Cardiac muscle cell (in vitro differentiated cells and primary cell): ENCODE results near the gene SLC35F2. TPM values are rescaled to one million over a fixed set of nuclear protein-coding genes. Genes with fewer than 3 reads are reported as not detected.

Experiments
- DNase-seq, 2 donors: peaks; one replicate each; pipeline versions ENCODE4 v3.0.0 to v3.0.0-alpha.2; 2010 to 2017; ENCODE audit warnings: low read depth in 1 of 2, low spot score in 1 of 2
- H3K27ac ChIP-seq: fragments of 200-600 bp; sonication (generic); 2 replicates; pipeline ENCODE4 v1.5.1; 2016
- H3K27me3 ChIP-seq: fragments of 200-600 bp; sonication (generic); 2 replicates; pipeline ENCODE4 v1.6.0; 2016; ENCODE audit warnings: control low read depth
- H3K36me3 ChIP-seq: fragments of 200-600 bp; sonication (generic); 2 replicates; pipeline ENCODE4 v1.5.1; 2016; ENCODE audit warnings: control low read depth
- H3K4me1 ChIP-seq: fragments of 200-600 bp; sonication (generic); 2 replicates; pipeline ENCODE4 v1.8.1; 2017; ENCODE audit warnings: low read depth, mild to moderate bottlenecking, mixed run types
- H3K4me3 ChIP-seq: fragments of 200-600 bp; sonication (generic); 2 replicates; pipeline ENCODE4 v1.5.1; 2016; ENCODE audit warnings: mild to moderate bottlenecking
- H3K9me3 ChIP-seq: fragments of 200-600 bp; sonication (generic); 2 replicates; pipeline ENCODE4 v1.5.1; 2017; ENCODE audit warnings: low read depth, mild to moderate bottlenecking, control low read depth
- polyA plus RNA-seq: library from polyadenylated mRNA; unstranded; fragments of >200 nt; fragmentation: Nextera tagmentation; extraction: Ambion mirVana; gene quantifications from 2 replicates; pipeline ENCODE4 v1.2.1, GENCODE V29; 2016
- total RNA-seq: library from RNA; depleted of rRNA; stranded (reverse); fragments of >200 nt; gene quantifications from 2 replicates; pipeline ENCODE4 v1.2.3, GENCODE V29; 2016
- TF ChIP-seq, protein P1 (sequence below): IDR thresholded peaks from 2 replicates; pipeline ENCODE4 v1.5.1; 2012; ENCODE audit warnings: low read depth, mild to moderate bottlenecking, low read length

Gene SLC35F2
- total and polyA plus RNA-seq, 2 experiments from 2014 or later = 6.9 to 10.1 TPM

GRCh38 chr11:107821199-107821927, 37.2 kb downstream of the SLC35F2 start:
- peak in 1 of 2 donors; percentile 25 for DNase-seq
- Histone ChIP-seq H3K4me1 (no peaks in the 10 kb centered on the region), H3K4me3 (no peak overlapping the region), H3K27me3 (no peaks in the 10 kb centered on the region), H3K9me3 (no peaks in the 10 kb centered on the region), H3K27ac (no peak overlapping the region), H3K36me3 (no peaks in the 10 kb centered on the region)
- TF ChIP-seq, protein P1, sequence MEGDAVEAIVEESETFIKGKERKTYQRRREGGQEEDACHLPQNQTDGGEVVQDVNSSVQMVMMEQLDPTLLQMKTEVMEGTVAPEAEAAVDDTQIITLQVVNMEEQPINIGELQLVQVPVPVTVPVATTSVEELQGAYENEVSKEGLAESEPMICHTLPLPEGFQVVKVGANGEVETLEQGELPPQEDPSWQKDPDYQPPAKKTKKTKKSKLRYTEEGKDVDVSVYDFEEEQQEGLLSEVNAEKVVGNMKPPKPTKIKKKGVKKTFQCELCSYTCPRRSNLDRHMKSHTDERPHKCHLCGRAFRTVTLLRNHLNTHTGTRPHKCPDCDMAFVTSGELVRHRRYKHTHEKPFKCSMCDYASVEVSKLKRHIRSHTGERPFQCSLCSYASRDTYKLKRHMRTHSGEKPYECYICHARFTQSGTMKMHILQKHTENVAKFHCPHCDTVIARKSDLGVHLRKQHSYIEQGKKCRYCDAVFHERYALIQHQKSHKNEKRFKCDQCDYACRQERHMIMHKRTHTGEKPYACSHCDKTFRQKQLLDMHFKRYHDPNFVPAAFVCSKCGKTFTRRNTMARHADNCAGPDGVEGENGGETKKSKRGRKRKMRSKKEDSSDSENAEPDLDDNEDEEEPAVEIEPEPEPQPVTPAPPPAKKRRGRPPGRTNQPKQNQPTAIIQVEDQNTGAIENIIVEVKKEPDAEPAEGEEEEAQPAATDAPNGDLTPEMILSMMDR = no peak

- Histone ChIP-seq H3K9me3 (no peaks in the 10 kb centered on the region), H3K4me3 (no peak overlapping the region), H3K27ac (no peak overlapping the region), H3K4me1 (no peaks in the 10 kb centered on the region), H3K36me3 (no peaks in the 10 kb centered on the region), H3K27me3 (no peaks in the 10 kb centered on the region)
- TF ChIP-seq, protein P1 = no peak
- DNase-seq = peak in 1 of 2 donors; percentile 20
Observed at GRCh38 chr11:107819361-107820014, 39.1 kb downstream of the SLC35F2 start.

- TF ChIP-seq, protein P1 = no peak
- Histone ChIP-seq H3K4me1 (no peaks in the 10 kb centered on the region), H3K27ac (no peak overlapping the region), H3K4me3 (no peak overlapping the region), H3K27me3 (no peaks in the 10 kb centered on the region), H3K9me3 (no peaks in the 10 kb centered on the region), H3K36me3 (no peaks in the 10 kb centered on the region)
- DNase-seq = no peak
Observed at GRCh38 chr11:107818491-107818890, 40.1 kb downstream of the SLC35F2 start.

DNA sequence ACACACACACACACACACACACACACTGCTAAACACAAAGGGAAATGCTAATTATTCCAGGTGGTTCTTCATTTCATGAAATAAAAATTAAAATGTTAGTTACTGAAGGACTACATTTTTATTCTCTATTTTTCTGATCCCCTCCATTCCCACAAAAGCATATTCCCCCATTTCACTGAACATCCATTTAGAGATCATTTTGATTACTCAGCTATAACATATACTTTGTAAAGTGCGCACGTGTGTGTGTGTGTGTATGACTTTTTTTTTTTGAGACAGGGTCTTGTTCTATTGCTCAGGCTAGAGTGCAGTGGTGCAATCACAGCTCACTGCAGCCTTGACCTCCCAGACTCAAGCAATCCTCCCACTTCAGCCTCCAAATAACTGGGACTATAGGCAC, 42.6 kb downstream of the SLC35F2 start:
- Histone ChIP-seq H3K27me3 (no peaks in the 10 kb centered on the region), H3K27ac (no peak overlapping the region)
- TF ChIP-seq, protein P1 = no peak

GRCh38 chr11:107810875-107811274, 47.7 kb downstream of the SLC35F2 start:
- Histone ChIP-seq H3K27me3 (no peaks in the 10 kb centered on the region), H3K36me3 (no peaks in the 10 kb centered on the region), H3K4me3 (no peak overlapping the region), H3K9me3 (no peaks in the 10 kb centered on the region), H3K27ac (no peak overlapping the region), H3K4me1 (no peaks in the 10 kb centered on the region)
- DNase-seq = no peak
- TF ChIP-seq, protein P1 = no peak

More for the DNA sequence above, 42.6 kb downstream of the SLC35F2 start:
- Histone ChIP-seq H3K4me1 (no peaks in the 10 kb centered on the region), H3K4me3 (no peak overlapping the region), H3K9me3 (no peaks in the 10 kb centered on the region), H3K36me3 (no peaks in the 10 kb centered on the region)
- no peak for DNase-seq
